ENCODE measurements around the gene EDNRA.

EDNRA gene

DNA sequence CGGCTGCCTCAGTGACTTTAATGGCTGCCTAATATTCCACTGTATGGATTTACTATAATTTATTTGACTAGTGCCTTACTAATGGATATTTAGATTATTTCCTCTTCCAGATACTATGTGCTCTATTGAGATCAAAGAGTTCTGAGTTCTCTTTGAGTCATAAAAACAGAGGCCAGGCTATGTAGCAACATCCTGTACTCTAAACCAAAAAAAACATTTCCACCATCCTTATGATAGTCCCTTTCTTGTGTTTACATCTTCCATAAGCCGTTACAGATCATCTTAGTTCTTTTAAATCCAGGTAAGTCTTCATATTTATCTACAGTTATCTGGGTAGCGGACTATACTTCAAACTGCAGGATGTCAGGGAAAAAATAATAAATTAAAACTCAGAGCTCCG is 79.7 kb downstream of the EDNRA start:
- DNase-seq (ENCODE audit: low read depth) = peak; percentile 82
- H3K4me3 ChIP-seq (ENCODE audit: control insufficient read depth, low read depth, low read length) = no peak overlapping the region
- TF ChIP-seq CTCF (conservative IDR thresholded peaks at IDR 0.05; ENCODE audit: control insufficient read depth, insufficient read depth, low read depth, low read length) = no peak

GRCh38 chr4:147566762-147567161 is 85.9 kb downstream of the EDNRA start:
- no peak for TF ChIP-seq CTCF (conservative IDR thresholded peaks at IDR 0.05; ENCODE audit: control insufficient read depth, insufficient read depth, low read depth, low read length)
- DNase-seq (ENCODE audit: low read depth) = no peak
- H3K4me3 ChIP-seq (ENCODE audit: control insufficient read depth, low read depth, low read length) = no peak overlapping the region

GRCh38 chr4:147567276-147567675 is 86.4 kb downstream of the EDNRA start:
- no peak for DNase-seq (ENCODE audit: low read depth)
- H3K4me3 ChIP-seq (ENCODE audit: control insufficient read depth, low read depth, low read length) = no peak overlapping the region
- no peak for TF ChIP-seq CTCF (conservative IDR thresholded peaks at IDR 0.05; ENCODE audit: control insufficient read depth, insufficient read depth, low read depth, low read length)

DNA sequence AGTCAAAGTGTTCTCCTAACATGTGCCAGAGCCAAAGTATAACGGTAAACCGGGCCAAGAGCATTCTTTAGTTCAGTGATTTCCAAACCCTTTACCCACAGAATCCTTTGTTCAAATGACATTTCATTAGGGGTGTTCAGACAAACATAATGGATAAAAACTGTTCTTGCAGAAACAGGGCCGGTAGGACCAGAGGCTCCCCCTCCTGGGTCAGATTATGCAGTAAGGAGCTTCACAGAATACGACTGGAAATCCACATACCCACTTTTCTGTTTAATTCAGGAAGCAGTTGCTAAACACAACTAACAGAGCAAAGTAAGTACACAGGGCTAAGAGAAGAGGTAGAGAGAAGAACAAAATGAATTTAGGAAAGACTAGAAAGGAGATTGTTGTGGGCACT is 89.7 kb downstream of the EDNRA start:
- no peak overlapping the region for H3K4me3 ChIP-seq (ENCODE audit: control insufficient read depth, low read depth, low read length)
- peak; percentile 37 for DNase-seq (ENCODE audit: low read depth)
- peak; percentile 22 for TF ChIP-seq CTCF (conservative IDR thresholded peaks at IDR 0.05; ENCODE audit: control insufficient read depth, insufficient read depth, low read depth, low read length)

DNA sequence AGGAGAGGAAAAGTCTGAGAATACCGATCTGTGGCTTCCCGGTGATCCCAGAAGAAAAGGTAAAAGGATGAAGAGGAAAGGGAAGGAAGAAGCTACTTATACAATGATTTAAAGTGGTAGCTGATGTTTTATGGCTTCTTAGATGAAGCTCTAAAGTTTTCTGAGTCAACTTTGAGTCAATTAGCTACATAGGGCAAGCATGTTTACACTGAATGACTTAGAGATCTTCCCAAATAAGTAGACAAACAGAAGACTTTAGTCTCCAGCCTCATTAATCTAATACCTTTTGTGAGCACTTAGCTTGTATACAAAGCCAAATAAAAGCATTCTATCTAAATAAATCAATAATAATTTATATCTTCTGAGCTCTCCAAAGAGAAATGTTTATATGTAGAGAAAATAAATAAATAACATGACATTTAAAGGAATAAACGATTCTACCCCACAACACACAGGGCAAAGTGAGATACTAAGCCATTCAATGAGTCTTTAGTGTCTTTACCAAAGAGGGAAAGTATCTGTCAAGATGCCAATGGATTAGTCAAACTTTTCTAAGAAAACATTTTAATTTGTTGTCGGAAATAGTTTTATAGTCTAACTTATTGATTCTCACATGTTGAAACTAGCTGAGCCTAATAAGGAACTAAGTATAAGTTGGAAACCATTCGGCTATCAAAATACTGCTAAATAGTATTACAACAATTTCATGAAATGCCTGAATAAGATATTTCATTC is 90.3 kb downstream of the EDNRA start:
- H3K4me3 ChIP-seq (ENCODE audit: control insufficient read depth, low read depth, low read length) = no peak overlapping the region
- DNase-seq (ENCODE audit: low read depth) = peak; percentile 49
- no peak for TF ChIP-seq CTCF (conservative IDR thresholded peaks at IDR 0.05; ENCODE audit: control insufficient read depth, insufficient read depth, low read depth, low read length)

- no peak overlapping the region for H3K4me3 ChIP-seq (ENCODE audit: control insufficient read depth, low read depth, low read length)
- DNase-seq (ENCODE audit: low read depth) = no peak
- TF ChIP-seq CTCF (conservative IDR thresholded peaks at IDR 0.05; ENCODE audit: control insufficient read depth, insufficient read depth, low read depth, low read length) = no peak
These were observed 95.2 kb downstream of the EDNRA start for GRCh38 chr4:147576084-147576483.

All from fibroblast of mammary gland (primary cell).